ENCODE measurements around the gene PLPP4. TPM values are rescaled to one million over a fixed set of nuclear protein-coding genes. Genes with fewer than 3 reads are reported as not detected.

The PLPP4 gene
- total RNA-seq, 1 experiment from 2014 or later, result not detected

- no TSS peak for BruUV-seq (replicated peaks)
- CTCF ChIA-PET, result no interaction called here
- DNase-seq (ENCODE audit: low spot score), result no peak
- POLR2A ChIA-PET (ENCODE audit: low non-redundant PET), result no interaction called here
- H3K9me3 ChIP-seq (ENCODE audit: low read depth, low read length, poor library complexity, severe bottlenecking), result no peaks in the 10 kb centered on the region
- TF ChIP-seq CTCF (conservative IDR thresholded peaks at IDR 0.05; ENCODE audit: low read depth, low read length), result no peak
- no peak for TF ChIP-seq EZH2 (IDR thresholded peaks at IDR 0.05; ENCODE audit: borderline replicate concordance, low read depth, low read length, poor library complexity, severe bottlenecking)
- no peaks in the 10 kb centered on the region for H3K36me3 ChIP-seq (ENCODE audit: insufficient read depth, low read length, poor library complexity, severe bottlenecking)
- intact Hi-C loops (cut with micrococcal nuclease; ENCODE audit: unreplicated experiment), result no loop called here
- H3K4me3 ChIP-seq (ENCODE audit: low read depth, low read length, poor library complexity, severe bottlenecking), result no peak overlapping the region
- peaks cover 26% of the 10 kb centered on the region for H3K27me3 ChIP-seq (replicated peaks; ENCODE audit: insufficient read depth, low read depth, low read length, poor library complexity)
- no peak overlapping the region for H3K27ac ChIP-seq (ENCODE audit: low read depth, low read length, poor library complexity, severe bottlenecking)
- H3K4me1 ChIP-seq (ENCODE audit: insufficient read depth, low read length, poor library complexity, severe bottlenecking), result no peaks in the 10 kb centered on the region
Observed at GRCh38 chr10:120630266-120630665, 173.2 kb downstream of the PLPP4 start.

DNA sequence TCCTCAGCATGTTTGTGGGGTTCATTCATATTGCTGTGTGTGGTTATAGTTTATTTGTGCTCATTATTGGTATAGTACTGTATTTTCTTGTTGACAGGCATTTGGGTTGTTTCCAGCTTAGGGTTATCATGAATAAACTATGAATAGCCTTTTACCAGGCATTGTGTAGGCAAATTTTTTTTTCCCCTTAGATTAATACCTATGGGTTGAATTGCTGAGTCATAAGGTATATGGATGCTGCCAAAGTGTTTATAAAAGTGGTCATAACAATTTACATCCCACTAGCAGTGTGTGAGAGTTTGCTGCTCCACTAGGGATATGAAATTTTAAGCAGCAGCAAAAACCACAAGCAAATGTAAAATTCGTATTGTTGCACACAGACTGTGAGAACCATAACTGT lies 175.0 kb downstream of the PLPP4 start:
- BruUV-seq (replicated peaks), result no TSS peak
- CTCF ChIA-PET, result no interaction called here
- Histone ChIP-seq H3K27me3 (replicated peaks; ENCODE audit: insufficient read depth, low read depth, low read length, poor library complexity) (peaks cover 13% of the 10 kb centered on the region), H3K9me3 (ENCODE audit: low read depth, low read length, poor library complexity, severe bottlenecking) (no peaks in the 10 kb centered on the region), H3K27ac (ENCODE audit: low read depth, low read length, poor library complexity, severe bottlenecking) (no peak overlapping the region), H3K4me3 (ENCODE audit: low read depth, low read length, poor library complexity, severe bottlenecking) (no peak overlapping the region), H3K4me1 (ENCODE audit: insufficient read depth, low read length, poor library complexity, severe bottlenecking) (no peaks in the 10 kb centered on the region), H3K36me3 (ENCODE audit: insufficient read depth, low read length, poor library complexity, severe bottlenecking) (no peaks in the 10 kb centered on the region)
- TF ChIP-seq EZH2 (IDR thresholded peaks at IDR 0.05; ENCODE audit: borderline replicate concordance, low read depth, low read length, poor library complexity, severe bottlenecking), result no peak
- no peak for TF ChIP-seq CTCF (conservative IDR thresholded peaks at IDR 0.05; ENCODE audit: low read depth, low read length)
- DNase-seq (ENCODE audit: low spot score), result no peak
- POLR2A ChIA-PET (ENCODE audit: low non-redundant PET), result no interaction called here
- intact Hi-C loops (cut with micrococcal nuclease; ENCODE audit: unreplicated experiment), result no loop called here

DNA sequence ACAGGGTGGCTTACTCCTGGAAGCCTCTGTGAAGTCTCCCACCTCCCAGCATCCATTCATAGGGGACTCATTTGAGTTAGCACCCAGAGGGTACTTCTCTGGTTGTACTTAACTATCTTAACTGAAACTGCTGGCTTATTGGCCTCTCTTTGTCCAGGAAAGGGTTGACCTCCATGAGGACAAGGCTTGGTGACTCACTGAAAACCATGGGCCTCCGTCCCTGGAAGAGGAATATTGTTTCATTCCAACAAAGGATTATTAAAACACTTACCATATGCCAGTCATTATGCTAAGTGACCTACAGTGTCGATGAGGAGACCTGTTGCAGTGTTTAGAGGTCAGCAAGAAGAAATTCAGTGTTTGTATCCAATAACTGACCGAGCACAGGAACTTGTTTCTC lies 175.9 kb downstream of the PLPP4 start:
- TF ChIP-seq EZH2 (IDR thresholded peaks at IDR 0.05; ENCODE audit: borderline replicate concordance, low read depth, low read length, poor library complexity, severe bottlenecking) (no peak), CTCF (conservative IDR thresholded peaks at IDR 0.05; ENCODE audit: low read depth, low read length) (no peak)
- ChIA-PET CTCF (no interaction called here), POLR2A (ENCODE audit: low non-redundant PET) (no interaction called here)
- H3K9me3 ChIP-seq (ENCODE audit: low read depth, low read length, poor library complexity, severe bottlenecking), result no peaks in the 10 kb centered on the region
- no peak overlapping the region for H3K4me3 ChIP-seq (ENCODE audit: low read depth, low read length, poor library complexity, severe bottlenecking)
- intact Hi-C loops (cut with micrococcal nuclease; ENCODE audit: unreplicated experiment), result no loop called here
- H3K36me3 ChIP-seq (ENCODE audit: insufficient read depth, low read length, poor library complexity, severe bottlenecking), result no peaks in the 10 kb centered on the region
- no peaks in the 10 kb centered on the region for H3K4me1 ChIP-seq (ENCODE audit: insufficient read depth, low read length, poor library complexity, severe bottlenecking)
- H3K27me3 ChIP-seq (replicated peaks; ENCODE audit: insufficient read depth, low read depth, low read length, poor library complexity), result peaks cover 12% of the 10 kb centered on the region
- no TSS peak for BruUV-seq (replicated peaks)
- no peak for DNase-seq (ENCODE audit: low spot score)
- H3K27ac ChIP-seq (ENCODE audit: low read depth, low read length, poor library complexity, severe bottlenecking), result no peak overlapping the region
